ENCODE measurements around the gene LAGE3.

Gene LAGE3, protein sequence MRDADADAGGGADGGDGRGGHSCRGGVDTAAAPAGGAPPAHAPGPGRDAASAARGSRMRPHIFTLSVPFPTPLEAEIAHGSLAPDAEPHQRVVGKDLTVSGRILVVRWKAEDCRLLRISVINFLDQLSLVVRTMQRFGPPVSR

DNA sequence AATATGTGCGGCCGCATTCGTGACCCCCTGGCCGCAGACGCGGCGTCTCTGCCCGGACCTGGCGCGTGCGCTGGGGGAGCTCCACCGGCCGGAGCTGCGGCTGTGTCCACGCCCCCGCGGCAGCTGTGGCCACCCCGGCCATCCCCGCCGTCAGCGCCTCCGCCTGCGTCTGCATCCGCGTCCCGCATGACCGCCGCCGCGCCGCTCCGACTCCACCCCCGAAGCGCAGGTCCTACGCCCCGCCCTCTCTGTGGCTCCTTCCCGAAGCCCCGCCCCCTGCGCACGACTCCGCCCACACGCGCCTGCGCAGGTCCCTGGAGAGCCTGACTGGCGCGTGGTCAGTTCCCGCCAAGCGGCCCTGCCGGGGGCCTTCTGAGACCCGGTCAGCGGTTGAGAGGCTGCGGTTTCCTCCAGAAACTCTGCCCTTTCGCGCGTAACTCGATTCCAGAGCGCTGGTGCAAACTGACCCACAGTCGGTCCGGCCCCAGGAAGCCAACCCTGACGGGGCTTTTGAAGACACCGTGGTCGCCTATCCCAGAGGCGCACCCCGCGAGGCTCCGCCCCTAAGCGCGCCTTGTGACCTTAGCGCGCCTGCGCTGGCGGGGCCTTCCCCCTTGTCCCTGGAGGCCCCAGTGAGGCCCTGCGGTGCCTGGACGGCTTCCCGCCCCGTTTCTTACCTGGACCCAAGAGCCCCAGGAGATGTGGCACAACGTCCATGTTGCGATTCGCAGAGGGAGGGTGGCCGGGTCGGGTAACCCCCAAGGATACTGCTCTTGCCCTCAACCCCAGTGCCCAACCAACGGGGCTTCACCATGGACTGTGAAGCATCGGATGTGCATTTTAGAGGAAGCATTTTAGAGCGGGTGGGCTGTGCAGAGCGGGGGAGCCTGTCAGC is at the start of gene LAGE3:
TSS of gene LAGE3 (minus strand) at position 554 of the 895 bp plus-strand sequence. CDS start at position 188, 366 bp downstream.
- peak within 1 kb of the TSS; percentile 56 for H3K4me3 ChIP-seq (ENCODE audit: low read depth, low read length)

DNA sequence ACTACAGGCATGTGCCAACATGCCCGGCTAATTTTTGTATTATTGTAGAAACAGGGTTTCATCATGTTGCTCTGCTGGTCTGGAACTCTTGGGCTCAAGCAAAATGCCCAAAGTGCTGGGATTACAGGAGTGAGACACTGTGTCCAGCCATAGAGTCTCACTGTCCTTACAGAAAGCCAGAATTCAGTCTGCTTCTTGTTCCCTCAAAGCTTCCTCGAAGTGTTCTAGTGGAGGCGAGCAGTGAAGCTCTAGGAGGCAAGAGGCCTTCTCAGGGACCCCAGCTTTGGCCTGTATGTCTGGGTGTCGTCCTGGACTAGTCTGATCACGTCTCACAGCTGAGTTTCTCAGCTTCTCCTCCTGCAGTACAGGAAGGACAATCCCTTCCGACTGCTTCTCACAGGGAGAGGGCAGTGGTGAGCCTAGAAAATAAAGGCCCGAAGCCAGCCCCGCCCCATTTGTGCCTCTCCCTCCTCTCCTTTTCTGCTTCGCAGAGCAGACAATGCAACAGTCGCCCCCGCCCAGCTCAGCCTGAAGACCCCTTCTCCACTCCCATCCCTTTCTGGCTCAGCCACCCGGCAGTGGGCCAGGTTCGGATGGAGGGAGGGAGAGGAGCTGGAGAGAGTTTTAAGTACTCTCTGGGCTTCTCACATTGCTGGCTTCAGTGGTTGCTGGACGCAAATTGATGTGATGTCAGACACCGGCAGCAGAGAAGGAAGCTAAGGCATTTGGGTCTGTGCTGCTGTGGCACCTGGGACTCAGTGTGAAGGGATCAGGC is 48.0 kb upstream of the LAGE3 start:
- H3K4me3 ChIP-seq (ENCODE audit: low read depth, low read length), result no peak overlapping the region
- no peak for DNase-seq (ENCODE audit: low read depth)

More for the DNA sequence above, at the start of gene LAGE3:
- DNase-seq (ENCODE audit: low read depth), result peak; percentile 56

DNA sequence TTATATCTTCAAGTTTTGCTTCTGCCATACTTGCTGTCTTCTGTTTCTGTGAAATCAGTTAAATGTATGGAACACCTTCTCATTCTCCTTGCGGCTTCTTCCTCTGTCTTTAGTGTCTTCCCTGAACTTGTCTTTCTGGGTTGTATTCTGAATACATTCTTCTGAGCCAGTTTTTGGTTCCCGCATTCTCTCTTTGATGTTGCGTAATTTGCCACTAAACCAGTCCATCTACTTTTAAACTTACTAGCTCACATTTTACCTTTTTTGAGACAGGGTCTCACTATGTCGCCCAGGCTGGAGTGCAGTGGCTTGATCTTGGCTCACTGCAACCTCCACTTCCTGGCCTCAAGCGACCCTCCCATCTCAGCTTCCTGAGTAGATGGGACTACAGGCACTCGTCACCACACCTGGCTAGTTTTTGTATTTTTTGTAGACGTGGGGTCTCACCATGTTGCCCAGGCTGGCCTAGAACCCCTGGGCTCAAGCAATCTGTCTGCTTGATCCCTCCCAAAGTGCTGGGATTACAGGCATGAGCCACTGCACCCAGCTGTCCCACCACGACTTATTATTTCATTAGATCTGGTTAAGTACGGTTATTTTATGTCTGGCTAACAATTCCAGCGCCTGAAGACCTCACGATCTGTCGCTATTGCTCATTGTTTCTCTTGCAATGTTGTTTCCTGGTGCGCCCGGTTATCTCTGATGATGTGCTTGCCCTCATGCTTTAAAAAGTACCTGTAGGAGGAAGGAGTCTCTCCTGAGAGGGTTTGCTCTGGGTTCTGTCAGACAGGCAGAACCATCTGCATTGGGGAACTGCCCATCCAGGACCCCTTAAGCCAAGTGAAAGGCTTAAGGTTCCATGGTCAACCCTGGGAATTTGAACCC is 46.8 kb upstream of the LAGE3 start:
- H3K4me3 ChIP-seq (ENCODE audit: low read depth, low read length), result no peak overlapping the region
- DNase-seq (ENCODE audit: low read depth), result no peak

DNA sequence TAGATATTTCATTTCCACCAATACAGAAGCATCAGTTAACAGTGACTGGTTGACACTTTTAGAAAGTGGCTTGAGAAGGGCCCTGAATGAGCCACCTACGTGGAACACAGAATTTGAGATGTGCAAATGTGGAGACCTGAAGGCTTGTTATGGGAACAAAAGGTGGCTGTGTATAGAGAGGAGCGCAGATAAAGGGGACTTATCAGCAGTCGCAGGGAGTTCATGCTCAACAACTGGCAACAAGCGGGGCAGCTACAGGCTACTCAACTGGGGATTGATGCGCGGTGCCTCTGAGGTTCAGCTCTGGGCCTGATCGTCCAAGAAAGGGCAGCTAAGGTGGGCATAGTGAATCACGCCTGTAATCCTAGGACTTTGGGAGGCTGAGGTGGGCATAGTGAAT is 40.3 kb upstream of the LAGE3 start:
- DNase-seq (ENCODE audit: low read depth), result no peak
- no peak overlapping the region for H3K4me3 ChIP-seq (ENCODE audit: low read depth, low read length)

DNA sequence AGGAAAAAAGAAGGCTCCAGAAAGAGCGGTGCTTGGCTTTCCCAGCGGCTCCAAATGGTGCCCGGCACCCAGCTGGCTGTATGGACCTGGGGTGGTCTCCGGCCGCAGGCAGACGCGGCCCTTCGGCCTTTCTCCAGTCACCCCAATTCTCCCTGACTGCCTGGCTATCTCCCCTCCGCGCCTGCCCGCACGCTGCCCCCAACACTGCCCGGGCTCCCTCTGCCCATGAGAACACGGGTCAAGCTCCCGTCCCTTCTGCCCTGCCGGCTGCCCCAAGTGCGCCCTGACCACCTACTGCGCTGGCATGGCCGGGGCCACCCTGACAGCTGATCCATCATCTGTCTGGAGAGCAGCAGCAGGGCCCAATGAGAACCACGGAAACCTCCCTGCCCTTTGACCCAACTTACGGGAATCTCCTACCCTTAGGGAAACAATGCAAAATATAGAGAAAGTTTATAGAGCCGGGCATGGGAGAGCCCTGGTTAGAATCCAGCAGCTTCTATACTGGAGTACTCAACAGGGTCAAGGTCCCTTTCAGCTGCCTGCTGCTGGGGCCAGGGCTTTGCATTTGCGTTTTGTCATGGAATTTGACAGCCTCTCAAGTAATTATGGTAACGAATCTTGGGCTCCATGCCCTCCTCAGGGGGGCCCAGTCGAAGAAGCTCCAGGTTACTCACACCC is 38.2 kb upstream of the LAGE3 start:
- H3K4me3 ChIP-seq (ENCODE audit: low read depth, low read length), result peak overlapping the region; percentile 7
- DNase-seq (ENCODE audit: low read depth), result no peak

DNA sequence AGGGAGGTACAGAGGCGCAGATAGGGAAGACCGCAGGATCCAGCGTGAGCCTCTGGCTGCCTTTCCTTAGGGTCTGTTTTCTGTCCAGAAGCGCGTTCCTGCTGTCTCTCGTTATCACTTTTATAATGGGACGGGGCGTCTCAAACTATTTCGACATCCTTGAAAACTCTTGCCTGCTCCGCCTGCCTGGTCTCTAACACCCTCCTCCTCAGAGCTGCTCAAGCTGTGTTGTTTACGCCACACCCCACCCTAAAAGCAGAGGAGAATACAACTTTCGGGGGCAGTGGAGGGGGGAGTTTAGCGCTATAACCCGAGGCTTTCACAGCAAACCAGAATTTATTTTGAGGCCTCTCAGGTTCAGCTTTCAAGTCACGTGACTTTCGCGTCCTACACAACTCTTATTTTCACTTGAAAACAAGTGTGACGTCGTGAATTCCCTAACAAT is 37.6 kb upstream of the LAGE3 start:
- no peak for DNase-seq (ENCODE audit: low read depth)

DNA sequence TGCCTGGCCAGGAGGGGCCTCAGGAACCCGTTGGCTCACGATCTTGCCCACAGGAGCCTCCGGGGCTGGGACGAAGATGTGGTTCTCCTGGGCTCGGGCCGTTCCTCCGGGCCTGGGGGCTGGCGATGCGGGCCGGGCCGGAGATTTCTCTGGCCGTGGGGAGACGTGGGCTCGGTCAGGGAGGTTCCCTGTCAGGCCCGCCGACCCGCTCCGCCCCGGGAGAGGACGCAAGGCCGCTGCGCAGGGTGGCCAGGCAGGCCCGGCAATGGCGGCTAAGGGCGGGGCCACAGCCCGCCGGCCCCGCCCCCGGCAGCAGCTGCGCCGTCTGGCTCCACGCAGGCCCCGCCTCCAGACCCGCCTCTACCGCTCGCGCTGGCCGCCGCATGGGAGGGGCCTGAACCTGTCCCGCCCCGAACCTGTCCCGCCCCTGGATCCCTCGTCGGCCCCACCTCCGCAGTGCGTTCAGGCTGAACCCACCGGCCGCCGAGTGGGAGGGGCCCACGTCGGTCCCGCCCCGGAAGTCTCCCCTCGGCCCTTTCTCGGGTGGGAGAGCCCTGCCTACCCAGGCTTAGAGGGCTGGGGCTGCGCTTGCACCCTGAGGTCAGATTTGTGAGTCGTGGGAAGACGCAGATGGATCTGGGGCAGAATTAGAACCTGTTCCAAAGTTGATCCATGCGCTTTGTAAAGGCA is 37.0 kb upstream of the LAGE3 start, which contains the start of gene FAM3A:
TSS of gene FAM3A (minus strand) at position 267 of the 690 bp plus-strand sequence. CDS start 460 bp downstream, outside the sequence.
- H3K4me3 ChIP-seq (ENCODE audit: low read depth, low read length), result peak within 1 kb of the TSS; percentile 62
- peak; percentile 69 for DNase-seq (ENCODE audit: low read depth)

More for the DNA sequence above, 37.6 kb upstream of the LAGE3 start:
- peak overlapping the region; percentile 48 for H3K4me3 ChIP-seq (ENCODE audit: low read depth, low read length)

DNA sequence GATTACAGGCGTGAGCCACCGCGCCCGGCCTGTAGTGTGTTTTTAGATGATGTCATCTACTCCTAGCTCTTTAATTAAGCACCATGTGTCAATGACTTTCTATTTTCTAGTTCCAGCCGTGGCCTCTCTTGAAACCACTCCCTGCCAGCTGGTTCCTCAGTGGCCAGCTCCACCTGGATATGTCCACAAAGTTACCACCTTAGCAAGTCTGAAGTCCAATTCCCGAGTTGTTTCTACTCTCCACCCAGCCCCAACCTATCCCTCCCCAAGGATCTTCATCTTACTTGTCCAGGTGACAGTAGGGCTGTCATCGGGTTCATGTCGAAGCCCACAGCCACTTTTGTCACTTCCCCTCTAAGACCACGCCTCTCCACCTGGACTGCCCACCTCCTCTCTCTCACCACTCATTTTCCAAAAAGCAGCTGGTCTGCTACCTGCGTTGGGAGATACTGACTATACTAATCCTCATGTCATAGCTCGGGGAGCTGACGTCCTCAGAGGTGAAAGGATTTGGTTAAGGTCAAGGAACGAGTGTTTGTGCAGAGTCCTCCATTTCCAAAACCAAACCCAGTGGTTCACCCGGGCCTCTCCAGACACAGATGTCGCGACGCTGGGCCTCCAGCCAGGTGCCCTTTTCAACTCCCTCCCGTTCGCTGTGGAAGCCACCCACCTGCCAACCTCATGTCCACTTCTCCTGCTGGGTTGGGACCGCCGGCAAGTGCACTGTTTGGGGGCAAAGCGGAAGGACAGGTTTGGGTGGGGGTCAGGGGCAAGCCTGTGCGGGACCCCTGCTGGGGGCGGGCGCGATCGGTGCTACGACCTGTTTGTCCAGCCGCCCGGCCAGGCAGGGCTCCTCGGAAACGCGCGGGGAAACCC is 36.2 kb upstream of the LAGE3 start:
- DNase-seq (ENCODE audit: low read depth), result no peak
- peak overlapping the region; percentile 62 for H3K4me3 ChIP-seq (ENCODE audit: low read depth, low read length)

DNA sequence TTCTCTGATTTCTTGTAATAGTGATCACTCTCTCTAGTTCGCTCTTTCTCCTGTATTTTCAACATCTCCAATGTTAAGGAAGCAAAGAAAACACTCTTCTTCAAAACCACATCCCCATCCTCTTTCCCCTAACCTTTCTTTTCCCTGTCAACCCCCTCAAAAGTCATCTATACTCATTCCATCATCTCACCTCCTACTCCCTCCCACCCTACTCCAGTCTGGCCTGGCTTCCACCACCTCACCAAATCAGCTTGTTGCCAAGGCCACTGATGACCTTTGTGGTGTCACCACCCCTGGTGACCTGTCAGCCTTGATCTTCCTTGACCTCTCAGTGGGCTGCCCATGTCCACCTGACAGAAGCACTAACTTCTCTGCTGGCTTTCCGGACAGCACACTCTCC is 34.6 kb upstream of the LAGE3 start:
- no peak for DNase-seq (ENCODE audit: low read depth)
- no peak overlapping the region for H3K4me3 ChIP-seq (ENCODE audit: low read depth, low read length)

DNA sequence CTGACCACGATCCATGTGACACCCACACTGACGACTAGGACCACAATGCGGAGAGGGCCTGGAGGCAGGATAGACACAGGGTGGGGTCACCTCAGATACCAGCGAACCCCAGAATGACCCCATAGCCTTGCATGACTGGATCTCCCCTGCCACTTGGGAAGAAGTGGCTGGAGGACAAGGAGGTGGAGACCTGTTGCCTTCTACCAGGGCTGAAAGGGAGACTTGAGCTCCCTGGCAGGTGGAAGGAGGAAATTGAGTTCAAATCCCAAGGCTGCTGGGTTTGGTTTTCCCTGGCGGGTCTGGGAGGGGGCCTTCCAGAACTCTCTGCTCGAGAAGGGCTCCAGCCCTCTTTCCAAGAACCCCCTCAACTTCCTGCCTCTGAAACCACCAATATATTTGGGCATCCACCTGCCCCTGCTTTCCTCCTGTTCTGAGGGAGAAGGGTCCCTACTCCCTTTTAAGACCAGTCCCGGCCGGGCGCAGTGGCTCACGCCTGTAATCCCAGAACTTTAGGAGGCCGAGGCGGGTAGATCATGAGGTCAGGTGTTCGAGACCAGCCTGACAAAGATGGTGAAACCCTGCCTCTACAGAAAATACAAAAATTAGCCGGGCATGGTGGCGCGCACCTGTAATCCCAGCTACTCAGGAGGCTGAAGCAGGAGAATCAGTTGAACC is 33.9 kb upstream of the LAGE3 start:
- H3K4me3 ChIP-seq (ENCODE audit: low read depth, low read length), result no peak overlapping the region
- no peak for DNase-seq (ENCODE audit: low read depth)

DNA sequence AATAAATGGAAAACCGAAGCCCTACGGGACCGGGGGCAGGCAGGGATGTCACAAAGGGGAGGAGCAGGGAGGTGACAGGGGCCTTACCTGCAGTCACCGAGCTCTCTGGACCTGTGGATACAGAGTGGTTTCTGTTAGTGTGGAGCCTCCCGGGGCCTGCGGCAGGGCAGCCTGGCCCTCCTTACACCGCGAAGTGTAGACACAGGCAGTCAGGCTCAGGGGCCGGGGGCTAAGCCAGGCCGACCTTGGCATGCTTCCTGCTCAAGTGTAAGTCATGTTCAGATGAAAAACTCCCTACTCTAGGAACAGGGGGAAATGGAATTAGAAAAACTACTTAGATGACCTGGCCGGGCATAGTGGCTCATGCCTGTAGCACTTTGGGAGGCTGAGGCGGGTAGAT is 32.7 kb upstream of the LAGE3 start:
- no peak overlapping the region for H3K4me3 ChIP-seq (ENCODE audit: low read depth, low read length)
- no peak for DNase-seq (ENCODE audit: low read depth)

DNA sequence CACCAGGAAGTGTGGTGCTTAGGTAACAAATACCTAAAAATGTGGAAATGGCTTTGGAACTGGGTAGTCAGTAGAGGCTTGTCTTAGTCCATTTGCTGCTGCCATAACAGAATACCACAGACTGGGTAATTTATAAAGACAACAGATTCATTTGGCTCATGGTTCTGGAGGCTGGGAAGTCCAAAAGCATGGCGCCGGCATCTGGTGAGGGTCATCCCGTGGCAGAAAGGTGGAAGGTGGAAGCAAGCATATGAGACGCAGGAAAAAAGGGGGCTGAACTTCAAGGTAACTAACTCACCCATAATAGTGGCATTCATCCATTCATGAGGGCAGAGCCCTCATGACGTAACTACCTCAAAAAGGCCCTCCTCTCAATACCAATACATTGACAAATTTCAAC is 30.4 kb upstream of the LAGE3 start:
- DNase-seq (ENCODE audit: low read depth), result no peak

DNA sequence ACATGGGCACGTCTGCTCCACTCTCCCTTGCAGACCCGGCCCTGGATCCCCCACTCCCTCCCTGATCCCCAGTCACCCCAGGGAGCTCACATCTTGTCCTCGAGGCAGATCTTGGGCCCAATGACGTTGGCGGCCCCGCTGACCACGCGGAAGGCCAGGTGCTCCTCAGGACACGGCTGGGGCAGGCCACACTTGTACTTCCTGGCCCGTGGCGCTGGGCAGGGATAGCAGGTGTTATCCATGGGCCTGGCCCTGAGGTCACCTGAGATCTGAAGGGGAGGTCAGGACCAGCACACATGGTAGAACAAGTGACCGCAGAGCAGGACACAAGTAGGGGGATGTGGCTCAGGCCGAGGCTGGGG is 29.3 kb upstream of the LAGE3 start:
- DNase-seq (ENCODE audit: low read depth), result no peak
- no peak overlapping the region for H3K4me3 ChIP-seq (ENCODE audit: low read depth, low read length)

More for the DNA sequence above, 30.4 kb upstream of the LAGE3 start:
- H3K4me3 ChIP-seq (ENCODE audit: low read depth, low read length), result no peak overlapping the region

DNA sequence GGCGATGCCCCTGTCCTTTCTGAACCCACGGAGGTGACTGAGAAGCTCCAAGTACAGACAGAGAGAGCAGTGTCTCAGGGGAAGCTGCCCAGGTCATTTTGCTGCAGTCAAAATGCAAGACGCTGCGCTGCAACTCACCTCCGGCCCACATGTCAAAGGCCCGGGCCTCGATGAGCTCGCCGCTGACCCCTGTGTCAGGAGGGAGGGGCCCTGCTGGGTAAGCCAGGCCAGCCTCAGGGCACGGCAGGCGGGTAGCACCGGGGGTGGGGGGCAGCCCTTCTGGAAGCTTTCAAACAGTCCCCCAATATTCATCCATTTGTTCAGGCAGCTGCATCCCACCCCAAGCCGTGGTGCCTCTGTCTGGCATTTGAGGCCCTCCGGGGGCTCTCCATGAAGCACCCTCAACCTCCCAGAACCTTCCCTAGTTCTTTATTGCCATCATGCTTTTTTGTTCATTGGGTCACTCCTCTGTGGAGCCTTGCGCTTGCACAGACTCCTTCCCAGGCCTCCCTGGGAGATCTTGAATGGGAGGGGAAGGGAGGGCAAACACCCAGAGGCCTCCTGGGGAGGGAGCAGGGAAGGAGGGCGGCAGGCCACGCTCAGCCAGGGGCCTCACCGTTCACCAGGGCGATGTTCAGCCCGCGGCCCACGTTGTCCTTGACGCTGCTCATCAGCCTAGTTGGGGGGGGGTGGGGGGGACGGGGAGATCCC is 28.7 kb upstream of the LAGE3 start:
- no peak for DNase-seq (ENCODE audit: low read depth)

DNA sequence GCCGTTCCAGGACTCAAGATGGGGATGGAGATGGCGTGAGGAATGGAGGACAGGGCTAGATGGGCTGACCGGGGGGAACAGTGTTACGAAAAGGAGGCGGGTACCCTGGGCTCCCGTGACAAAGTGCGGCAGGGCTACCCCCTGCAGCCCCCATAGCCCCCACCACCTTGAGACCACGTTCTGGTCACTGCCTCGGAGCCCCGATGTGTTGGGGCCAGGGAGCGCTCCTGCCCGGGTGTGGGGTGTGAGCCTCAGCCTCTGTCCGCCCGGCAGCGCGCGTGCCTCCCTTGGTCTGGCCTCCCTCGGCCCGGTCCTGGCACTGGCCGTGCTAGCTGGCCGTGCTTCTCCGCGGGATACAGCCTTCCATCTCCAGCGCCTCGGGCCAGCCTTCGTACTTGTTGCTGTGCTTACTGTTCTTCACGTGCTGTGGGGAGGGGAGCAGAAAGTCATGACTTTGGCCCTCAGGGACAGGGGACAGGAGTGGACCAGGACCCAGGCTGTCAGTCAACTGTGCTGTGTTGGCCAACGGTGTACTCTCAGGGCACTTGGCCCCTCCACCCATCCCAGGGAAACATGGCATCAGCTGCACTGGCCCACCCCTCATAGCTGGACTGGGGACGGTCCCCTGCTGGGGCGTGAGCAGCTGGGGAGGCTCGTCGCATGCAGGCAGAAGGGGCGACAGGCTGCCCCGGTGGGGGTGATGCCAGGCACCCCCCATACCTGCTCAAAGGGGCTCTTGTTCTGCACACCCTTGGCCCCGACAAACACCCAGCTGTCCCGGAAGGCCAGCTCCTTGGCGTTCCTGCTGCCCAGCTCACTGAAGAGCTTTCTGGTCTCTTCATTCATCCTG is 27.6 kb upstream of the LAGE3 start:
- H3K4me3 ChIP-seq (ENCODE audit: low read depth, low read length), result no peak overlapping the region
- no peak for DNase-seq (ENCODE audit: low read depth)

More for the DNA sequence above, 28.7 kb upstream of the LAGE3 start:
- no peak overlapping the region for H3K4me3 ChIP-seq (ENCODE audit: low read depth, low read length)

Measured in skeletal muscle cell (primary cell).